HG02870 (cell line): ENCODE measurements around the gene SEPTIN7.
A peak's percentile ranks its signal among the peaks of the same experiment; 100 is the strongest.

ENCODE experiments used
- ATAC-seq: cut with Tn5 transposase; IDR thresholded peaks from one replicate; pipeline ENCODE4 v1.9.1; 2021; ENCODE audit warnings: mild to moderate bottlenecking, moderate library complexity; ENCODE audit not compliant: unreplicated experiment

SEPTIN7 gene

DNA sequence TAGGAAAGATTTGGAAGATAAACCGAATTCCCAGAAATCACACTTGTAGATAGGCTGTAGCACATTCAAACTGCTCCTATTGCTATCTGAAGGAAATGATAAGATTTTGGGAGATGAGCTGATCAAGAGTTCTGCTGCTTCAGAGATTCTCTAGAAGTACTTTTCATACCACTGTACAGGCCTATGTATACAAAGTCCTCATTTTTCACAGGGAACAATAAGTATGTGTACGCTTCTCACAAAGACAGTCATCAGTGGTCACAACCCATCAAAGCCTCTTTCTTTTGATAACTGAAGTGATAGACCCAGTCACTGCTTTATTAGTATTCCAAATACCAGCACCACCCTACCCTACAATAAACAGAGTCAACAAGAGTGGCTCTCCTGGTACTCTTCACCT, 15.6 kb upstream of the SEPTIN7 start:
- ATAC-seq = no peak

DNA sequence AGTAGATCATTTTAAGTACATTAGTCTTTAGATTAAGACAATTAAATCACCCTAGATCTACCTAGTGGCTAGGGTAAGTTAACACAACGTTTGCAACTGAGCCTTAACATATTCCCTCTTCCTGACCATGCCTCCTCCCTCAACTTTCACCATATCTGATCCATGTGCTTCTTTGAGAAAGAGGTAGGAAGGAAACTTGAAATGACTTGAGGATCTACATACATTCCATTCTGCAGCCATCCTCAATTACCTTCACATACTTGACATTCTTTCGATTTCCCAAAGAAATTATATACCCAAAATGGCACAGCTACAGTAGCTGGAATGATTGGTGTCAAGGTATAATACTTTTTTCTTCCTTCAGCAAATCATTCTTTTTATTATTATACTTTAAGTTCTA, 12.9 kb upstream of the SEPTIN7 start:
- no peak for ATAC-seq

DNA sequence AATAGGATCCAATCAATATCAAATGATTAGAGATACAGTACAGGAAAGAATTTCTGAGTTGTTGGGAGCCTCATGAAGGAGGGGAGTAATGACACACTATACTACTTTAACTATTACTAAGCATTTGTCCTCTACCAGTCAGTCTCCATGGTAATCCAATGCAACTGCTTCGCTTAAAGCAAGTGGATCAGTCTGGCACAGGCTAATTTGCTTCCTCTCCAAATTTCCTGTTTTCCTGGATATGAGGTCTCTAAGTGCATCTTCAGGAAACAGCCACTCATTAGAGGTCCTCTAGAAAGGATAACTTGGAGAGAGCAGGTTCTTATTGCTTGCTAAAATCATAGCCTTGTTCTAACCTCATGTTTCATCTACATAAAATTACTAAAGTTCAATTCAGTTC, 8.4 kb upstream of the SEPTIN7 start:
- ATAC-seq = no peak

DNA sequence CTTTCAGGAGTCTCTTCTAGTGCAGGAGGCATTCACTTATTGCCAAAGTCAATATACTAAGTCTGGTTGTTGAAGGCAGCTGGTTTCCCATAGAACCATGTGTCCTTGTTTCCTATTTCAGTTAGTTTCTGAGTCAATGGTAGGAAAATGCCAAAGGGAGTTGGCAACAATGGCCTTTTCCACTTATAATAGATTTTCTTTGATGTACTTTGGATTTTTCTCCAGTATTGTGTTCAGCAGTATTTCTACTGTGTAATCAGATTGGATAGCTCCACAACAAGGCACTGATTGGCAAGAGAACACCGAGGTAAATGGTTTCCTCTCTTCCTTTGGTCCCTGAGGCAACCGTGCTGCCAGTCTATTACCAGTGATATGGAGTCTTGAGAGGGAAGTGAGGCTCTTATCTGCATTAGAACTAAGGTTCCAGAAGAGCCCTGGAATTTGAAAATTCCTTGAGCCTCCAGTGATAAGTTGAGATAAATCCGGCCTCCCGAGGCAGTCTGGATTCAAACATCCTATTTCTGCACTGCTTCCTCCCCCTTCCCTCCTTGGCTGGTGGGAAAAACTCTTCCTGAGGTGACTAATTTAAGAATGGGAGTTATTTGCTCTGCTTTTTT, 7.9 kb upstream of the SEPTIN7 start:
- ATAC-seq = no peak

DNA sequence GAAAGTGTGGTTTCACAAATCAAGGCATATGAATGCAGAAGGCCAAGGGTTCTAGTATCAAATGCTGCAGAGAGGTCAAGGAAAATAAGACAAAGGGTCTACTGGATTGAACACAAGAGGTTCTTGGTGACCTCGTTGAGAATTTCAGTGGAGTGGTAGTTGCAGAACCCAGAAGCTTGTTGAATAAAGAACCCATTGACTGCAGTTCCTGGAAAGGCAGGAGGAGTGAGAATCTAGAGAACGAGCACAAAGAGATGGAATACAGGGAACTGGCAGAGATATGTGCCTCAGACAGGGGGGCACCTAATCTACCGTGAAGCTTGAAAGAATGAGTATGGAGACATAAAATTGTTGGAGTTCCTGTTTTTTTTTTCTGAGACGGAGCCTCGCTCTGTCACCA, 3.5 kb upstream of the SEPTIN7 start:
- ATAC-seq = no peak

DNA sequence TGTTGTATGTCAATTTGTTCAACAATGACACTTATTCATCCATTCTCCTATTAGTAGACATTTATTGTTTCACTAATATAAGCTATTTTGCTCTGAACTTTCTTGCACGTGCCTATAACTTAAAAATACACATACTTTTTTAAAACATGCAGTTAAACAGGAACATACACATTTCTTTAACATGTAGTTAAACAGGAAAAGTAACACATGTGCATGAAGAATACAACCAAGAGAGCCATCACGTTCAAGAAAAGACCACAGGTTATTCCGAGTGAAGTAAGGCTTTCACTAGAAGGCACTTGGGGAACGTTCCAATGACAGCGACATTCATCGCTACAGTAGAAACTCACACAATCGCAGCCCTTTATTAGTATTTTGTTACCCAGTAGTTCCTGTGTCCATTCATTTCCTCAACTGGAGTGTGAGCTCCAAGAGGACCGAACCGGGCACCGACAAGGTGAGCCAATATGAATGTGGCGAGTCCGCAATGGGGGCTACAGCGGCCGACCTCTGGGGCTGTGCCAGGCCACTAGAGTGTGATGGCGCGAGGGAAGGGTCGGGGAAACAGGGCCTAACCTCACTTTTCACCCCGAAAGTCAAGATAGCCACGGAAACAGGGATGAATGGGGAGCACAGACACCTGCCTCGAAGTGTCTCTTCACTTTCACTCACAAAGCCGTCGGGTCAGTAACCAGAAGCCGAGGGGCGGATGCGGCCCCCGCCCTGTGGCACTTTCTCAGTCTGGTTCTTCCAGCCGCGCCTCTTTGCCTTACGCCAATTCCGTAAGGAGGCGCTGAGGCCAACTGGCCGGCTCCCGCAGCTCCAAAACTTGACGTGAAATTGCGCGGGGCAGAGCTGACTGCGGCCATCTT, 775 bp upstream of the SEPTIN7 start:
- ATAC-seq = peak; percentile 35

DNA sequence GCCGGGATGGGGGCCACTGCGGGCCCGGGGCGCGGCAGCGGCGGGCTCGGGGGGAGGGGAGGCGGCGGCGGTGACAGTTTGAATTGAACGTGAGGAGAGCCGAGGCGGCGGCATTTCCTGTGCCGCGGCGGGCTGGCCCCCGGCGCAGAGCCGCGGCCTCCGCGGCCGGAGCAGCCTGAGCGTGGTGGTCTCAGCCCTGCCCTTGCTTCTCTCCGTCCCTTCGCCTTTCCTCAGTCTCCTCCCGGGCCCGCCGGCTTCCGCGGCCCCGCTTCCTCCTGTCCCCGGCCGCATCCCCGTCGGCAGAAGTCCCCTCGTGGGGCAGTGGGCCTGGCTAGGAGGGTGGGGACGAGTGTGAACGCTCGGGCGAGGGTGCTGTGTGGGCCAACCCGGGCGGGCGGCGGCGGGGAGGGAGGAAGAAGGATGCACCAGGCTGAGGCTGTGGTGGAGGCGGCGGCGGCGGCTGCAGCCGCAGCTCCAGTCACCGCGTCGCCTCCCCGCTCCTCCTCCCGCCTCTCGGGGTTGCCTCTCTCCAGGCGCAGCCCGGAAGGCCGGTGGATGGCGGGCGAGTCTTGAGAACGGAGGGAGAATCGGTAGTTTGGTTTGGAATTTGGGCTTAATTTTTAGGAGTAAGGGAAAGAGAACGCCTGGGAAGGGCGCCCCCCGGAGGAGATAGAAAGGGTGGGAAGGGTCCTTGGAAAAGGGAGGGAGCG, 690 bp downstream of the SEPTIN7 start:
- peak; percentile 29 for ATAC-seq

DNA sequence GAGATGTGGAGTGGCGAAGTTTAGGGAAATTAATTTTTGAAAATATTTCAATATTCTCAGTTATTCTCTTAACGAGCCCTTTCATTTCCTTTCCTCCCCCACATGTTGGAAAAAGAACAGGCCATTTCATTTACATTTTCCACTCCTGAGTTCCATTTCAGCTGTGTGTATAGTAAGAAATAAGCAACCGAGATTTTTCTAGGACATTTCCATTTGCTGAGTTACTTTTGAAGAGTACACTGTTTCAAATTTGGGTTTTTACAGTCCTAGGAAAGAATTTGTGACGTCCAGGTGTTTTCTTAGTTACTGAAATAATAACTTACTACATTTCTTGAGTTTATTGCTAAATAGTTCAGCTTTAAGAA, 1.2 kb downstream of the SEPTIN7 start:
- ATAC-seq = no peak

DNA sequence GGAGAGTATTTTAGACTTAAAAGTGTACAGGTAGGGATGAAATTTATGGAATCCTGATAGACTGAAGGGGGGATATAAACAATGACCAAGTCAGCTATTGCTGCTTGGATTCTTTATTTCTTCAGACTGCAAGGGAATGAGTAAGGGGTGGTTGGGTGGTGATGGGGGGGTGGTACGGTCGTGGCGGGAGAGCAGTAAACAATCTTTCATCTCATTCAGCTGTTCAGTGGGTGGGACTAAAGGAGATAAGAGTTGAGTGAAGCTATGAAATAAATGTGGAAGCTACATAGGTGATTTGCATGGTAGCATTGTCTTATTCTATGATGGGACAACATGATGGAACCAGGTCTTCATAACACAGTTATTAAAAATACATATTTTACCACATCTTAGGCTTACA, 1.8 kb downstream of the SEPTIN7 start:
- no peak for ATAC-seq

DNA sequence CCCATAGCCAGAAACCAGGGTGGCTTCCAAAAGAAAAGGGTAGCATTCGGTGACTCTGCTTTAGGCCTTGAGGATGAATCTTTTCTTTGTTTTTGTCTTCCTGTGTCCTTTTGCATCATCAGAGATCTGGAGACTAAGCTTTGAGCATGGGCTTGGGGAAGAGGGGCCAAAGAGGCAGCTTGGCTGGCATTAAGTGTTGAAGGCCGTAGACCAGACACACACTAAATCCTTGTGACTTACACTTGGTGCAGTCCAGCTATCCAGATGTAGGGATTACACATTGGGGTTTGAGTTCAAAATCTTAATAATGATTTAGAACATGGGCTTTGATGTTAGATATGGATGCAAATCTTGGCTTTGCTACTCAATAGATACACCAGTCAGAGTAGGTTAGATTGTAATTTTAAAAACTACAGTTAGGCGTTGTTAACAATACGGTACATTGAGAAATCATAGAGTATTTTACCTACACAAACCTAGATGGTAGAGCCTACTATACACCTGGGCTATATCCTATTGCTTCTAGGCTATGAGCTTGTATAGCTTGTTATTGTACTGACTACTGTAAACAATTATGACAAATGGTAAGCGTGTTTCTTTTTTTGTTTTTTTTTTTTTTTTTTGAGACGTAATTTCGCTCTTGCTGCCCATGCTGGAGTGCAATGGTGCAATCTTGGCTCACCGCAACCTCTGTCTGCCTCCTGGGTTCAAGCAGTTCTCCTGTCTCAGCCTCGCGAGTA, 3.5 kb downstream of the SEPTIN7 start:
- no peak for ATAC-seq

DNA sequence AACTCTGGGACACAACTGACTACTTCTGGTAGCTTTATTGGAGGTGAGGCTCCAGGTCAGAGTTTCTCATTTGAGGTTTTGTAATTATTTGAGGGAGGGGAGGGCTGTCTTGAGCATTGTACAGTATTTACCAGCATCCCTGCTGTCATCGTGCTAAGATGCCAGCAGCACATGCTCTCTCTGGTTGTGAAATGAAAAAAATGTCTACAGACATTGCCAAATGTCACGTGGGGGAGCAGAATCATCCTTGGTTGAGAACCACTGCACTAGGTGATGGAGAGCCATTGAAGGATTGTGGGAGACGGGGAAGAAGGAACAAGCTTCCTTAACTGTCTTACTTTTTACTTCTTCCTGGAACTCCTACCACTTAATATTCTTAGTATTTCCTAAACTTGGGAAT, 5.0 kb downstream of the SEPTIN7 start:
- ATAC-seq = no peak

DNA sequence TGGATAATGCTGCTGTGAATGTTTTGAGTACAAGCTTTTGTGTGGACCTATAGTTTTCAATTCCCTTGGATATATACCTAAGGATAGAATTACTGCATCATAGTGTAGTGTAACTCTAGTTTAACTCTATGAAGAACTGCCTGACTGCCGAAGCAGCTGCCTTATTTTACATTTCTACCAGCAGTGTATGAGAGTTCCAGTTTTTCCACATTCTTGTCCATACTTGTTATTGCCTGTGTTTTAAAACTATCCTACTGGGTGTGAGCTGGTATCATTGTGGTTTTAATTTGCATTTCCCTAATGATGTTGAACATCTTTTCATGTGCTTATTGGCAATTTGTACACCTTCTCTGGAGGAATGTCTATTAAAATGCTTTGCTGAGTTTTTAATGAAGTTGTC, 15.7 kb downstream of the SEPTIN7 start:
- ATAC-seq = no peak

DNA sequence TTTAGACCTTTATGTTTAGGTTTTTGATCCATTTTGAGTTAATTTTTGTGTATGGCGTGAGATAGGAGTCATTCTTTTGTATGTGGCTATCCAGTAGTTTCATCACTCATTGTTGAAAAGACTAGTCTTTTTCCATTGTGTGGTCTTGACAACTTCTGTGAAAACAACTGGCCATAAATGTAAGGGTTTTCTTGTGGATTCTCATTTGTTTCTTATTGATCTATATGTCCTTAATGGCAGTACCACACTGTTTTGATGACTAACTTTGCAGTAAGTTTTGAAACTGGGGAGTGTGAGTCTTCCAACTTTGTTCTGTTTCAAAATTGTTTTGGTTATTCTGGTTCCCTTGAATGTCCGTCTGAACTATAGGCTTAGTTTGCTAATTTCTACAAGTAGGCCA, 16.3 kb downstream of the SEPTIN7 start:
- no peak for ATAC-seq

DNA sequence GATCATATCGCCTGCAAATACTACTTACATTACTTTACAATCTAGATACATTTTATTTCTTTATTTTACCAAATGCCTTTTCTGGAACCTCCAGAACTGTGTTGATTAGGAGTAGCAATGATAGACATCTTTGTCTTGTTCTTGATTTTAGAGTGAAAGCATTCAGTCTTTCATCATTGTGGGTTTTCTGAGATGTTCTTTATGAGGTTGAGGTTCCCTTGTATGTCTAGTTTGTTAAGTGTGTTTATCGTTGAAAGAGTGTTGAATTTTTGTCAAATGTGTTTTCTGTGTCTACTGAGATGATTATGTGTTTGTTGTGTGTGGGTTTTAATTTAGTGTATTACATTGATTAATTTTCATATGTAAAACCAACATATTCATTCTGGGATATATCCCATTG, 17.1 kb downstream of the SEPTIN7 start:
- no peak for ATAC-seq

DNA sequence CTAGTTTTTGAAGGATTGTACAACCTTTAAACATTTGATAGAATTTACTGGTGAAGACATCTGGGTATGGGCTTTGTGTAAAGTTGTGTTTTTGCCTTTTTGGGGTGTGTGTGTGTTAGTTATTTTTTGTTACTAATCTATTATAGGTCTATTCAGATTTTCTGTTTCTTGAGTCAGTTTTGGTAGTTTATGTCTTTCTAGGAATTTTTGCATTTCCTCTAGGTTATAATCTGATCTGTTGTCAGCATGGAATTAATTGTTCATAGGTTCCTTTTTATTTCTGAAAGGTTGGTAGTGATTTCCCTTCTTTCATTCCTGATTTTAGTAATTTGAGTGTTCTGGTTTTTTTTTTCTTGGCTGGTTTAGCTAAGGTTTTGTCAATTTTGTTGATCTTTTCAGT, 17.7 kb downstream of the SEPTIN7 start:
- no peak for ATAC-seq

DNA sequence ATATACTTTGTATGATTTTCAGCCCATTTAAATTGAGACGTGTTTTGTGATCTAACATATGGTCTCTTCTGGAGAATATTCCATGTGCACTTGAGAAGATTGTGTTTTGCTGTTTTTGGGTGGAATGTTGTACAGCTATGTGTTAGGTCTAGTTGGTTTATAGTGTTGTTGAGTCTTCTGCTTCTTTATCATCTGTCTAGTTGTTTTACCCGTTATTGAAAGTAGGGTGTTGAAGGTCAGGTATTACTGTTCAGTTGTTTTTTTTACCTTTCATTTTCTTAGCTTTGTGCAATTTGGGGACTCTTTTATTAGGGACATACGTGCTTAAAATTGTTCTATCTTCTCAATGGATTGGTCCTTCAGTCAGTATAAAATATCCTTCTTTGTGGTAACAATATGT, 18.5 kb downstream of the SEPTIN7 start:
- ATAC-seq = no peak

DNA sequence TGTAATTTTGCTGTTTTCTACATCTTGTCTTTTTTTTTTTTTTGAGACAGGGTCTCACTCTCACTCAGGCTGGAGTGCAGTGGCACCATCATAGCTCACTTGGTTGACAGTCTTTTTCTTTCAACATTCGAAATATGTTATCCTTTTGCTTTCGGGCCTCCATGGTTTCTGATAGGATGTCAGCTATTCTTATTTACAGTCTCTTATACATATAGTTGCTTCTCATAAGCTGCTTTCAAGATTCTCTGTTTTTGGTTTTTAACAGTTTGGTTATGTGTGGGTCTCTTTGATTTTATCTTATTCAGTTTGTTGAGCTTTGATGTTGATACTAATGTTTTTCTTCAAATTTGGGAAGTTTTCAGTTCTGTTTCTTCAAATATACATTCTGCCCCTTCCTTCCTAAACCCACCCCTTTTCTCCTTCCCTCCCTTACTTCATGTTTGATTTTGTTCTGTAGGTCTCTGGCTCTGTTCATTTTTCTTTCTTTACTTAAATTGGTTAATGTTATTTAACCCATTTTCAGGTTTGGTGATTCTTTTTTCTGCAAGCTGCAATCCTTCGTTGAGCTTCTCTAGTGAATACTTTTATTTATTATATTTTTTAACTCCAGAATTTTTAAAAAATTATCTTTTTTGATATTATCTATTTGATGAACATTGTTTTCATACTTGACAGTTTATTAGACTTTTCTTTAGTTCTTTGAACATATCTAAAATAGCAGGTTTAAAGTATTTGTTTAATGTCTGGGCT, 19.3 kb downstream of the SEPTIN7 start:
- ATAC-seq = no peak

DNA sequence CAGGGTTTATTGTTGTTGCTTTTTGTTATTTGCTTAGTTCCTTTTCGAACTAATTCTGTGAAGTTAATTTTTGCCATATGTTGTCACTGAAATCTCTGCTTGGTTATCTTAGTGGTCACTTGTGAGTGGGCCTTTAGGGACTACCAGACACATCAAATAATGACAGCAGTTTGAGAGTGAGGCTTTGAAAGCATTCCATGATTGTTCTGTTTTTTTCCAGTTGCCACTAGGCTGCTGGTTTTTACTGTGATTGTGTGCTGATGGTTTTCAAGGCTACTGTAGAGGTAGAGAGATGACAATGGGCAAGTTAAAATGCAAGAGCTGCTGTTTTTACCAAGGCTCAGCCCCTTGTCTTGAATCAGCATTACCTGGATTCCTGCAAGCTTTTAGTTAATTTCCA, 20.0 kb downstream of the SEPTIN7 start:
- no peak for ATAC-seq

DNA sequence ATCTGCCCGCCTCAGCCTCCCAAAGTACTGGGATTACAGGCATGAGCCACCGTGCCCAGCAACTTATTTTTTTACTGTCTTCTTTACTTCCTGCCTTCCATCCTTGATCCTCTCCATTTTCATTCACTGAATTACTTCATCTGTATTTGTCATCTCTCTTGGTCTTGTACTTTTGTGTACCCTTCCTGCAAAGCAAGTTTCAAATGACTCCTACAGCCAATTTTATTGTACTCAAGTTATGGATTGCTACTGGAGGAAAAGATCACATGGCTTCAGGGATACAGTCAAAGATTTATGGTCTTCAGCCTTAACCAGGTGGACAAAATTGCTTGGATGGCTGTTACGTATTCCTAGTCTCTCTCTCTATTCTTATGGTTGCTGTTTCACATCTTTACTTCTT, 22.6 kb downstream of the SEPTIN7 start:
- ATAC-seq = no peak

DNA sequence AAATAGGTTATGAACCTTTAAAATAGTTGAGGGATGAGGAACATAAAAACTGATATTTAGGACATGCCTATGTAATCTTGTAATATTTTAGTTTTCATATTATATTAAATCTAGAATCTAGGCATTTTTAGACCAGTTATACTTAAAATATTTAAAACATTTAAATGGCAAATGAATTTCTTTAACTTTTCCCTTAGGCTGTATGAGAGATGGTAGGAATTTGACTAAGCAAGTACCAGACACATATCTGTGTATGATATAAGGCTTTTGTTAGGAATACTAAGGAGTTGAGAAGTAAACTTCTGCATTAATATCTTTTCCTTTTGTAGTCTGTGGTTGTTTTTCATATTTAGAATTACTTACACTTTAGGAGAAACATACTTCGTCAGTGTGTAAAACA, 25.1 kb downstream of the SEPTIN7 start:
- no peak for ATAC-seq

DNA sequence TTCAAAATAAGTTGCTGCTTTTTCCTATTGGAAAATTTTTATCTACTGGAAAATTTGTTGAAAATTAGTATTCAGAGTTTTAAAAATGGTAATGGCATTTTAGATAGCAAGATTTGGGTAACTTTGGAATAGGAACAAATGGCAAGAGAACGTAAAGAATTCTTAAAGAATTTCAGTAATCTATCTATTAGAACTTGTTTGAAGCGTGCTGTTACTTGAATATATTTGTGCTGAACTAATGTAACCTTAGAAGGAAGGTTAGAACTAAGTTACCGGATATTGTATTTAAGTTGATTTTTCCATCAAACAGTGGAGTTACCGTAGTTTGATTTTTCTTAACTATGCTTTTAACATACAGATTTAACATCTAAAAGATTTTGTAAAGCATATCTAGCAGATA, 25.9 kb downstream of the SEPTIN7 start:
- ATAC-seq = no peak
